Activated naive CD4-positive, alpha-beta T cell treated with anti-CD3 and anti-CD28 coated beads, Interleukin-2, amount 50 U/mL, for 24 hours (primary cell): ENCODE data around the gene SLU7.

ENCODE experiments used
- H3K27ac Mint-ChIP-seq: one replicate; pipeline ENCODE4 v1.8.0; 2021; ENCODE audit warnings: mild to moderate bottlenecking, mixed read lengths
- H3K27me3 Mint-ChIP-seq: one replicate; pipeline ENCODE4 v1.8.0; 2021; ENCODE audit warnings: mixed read lengths
- H3K36me3 Mint-ChIP-seq: one replicate; pipeline ENCODE4 v1.8.0; 2021; ENCODE audit warnings: mixed read lengths
- H3K4me1 Mint-ChIP-seq: one replicate; pipeline ENCODE4 v1.8.0; 2021; ENCODE audit warnings: mixed read lengths
- H3K4me3 Mint-ChIP-seq: one replicate; pipeline ENCODE4 v1.8.0; 2021; ENCODE audit warnings: mild to moderate bottlenecking, mixed read lengths
- H3K9me3 Mint-ChIP-seq: one replicate; pipeline ENCODE4 v1.8.0; 2021; ENCODE audit warnings: mixed read lengths

Gene SLU7

GRCh38 chr5:160369990-160370712, 48.7 kb downstream of the SLU7 start, which contains the start of gene C1QTNF2:
C1QTNF2 (minus strand) TSS chr5:160370626; CDS start chr5:160355011, 15,615 bp downstream.
- Mint-ChIP-seq H3K27me3 (peaks cover 50% of the 10 kb centered on the region), H3K4me1 (peaks cover 13% of the 10 kb centered on the region)

GRCh38 chr5:160367885-160368284, 51.0 kb downstream of the SLU7 start:
- H3K27ac Mint-ChIP-seq: no peak overlapping the region
- H3K4me1 Mint-ChIP-seq: peaks cover 13% of the 10 kb centered on the region
- H3K9me3 Mint-ChIP-seq: no peaks in the 10 kb centered on the region
- peaks cover 40% of the 10 kb centered on the region for H3K27me3 Mint-ChIP-seq
- H3K4me3 Mint-ChIP-seq: no peak overlapping the region
- H3K36me3 Mint-ChIP-seq: no peaks in the 10 kb centered on the region

More at GRCh38 chr5:160369990-160370712, 48.7 kb downstream of the SLU7 start, which contains the start of gene C1QTNF2:
- Mint-ChIP-seq H3K9me3 (no peaks in the 10 kb centered on the region), H3K36me3 (no peaks in the 10 kb centered on the region), H3K4me3 (peak within 1 kb of the TSS; percentile 51), H3K27ac (no peak within 1 kb of the TSS)

GRCh38 chr5:160367261-160367660, 51.6 kb downstream of the SLU7 start:
- peaks cover 13% of the 10 kb centered on the region for H3K4me1 Mint-ChIP-seq
- H3K27me3 Mint-ChIP-seq: peaks cover 36% of the 10 kb centered on the region
- H3K27ac Mint-ChIP-seq: no peak overlapping the region
- no peaks in the 10 kb centered on the region for H3K36me3 Mint-ChIP-seq
- no peaks in the 10 kb centered on the region for H3K9me3 Mint-ChIP-seq
- no peak overlapping the region for H3K4me3 Mint-ChIP-seq

GRCh38 chr5:160366230-160366629, 52.7 kb downstream of the SLU7 start:
- no peaks in the 10 kb centered on the region for H3K9me3 Mint-ChIP-seq
- no peak overlapping the region for H3K4me3 Mint-ChIP-seq
- H3K27ac Mint-ChIP-seq: no peak overlapping the region
- peaks cover 31% of the 10 kb centered on the region for H3K27me3 Mint-ChIP-seq
- no peaks in the 10 kb centered on the region for H3K36me3 Mint-ChIP-seq
- peaks cover 13% of the 10 kb centered on the region for H3K4me1 Mint-ChIP-seq

- H3K9me3 Mint-ChIP-seq: no peaks in the 10 kb centered on the region
- no peak overlapping the region for H3K27ac Mint-ChIP-seq
- no peak overlapping the region for H3K4me3 Mint-ChIP-seq
- H3K27me3 Mint-ChIP-seq: peaks cover 15% of the 10 kb centered on the region
- no peaks in the 10 kb centered on the region for H3K36me3 Mint-ChIP-seq
- no peaks in the 10 kb centered on the region for H3K4me1 Mint-ChIP-seq
Measured at GRCh38 chr5:160363660-160364395, 55.1 kb downstream of the SLU7 start.

- H3K27ac Mint-ChIP-seq: no peak overlapping the region
- H3K36me3 Mint-ChIP-seq: no peaks in the 10 kb centered on the region
- H3K4me3 Mint-ChIP-seq: no peak overlapping the region
- no peaks in the 10 kb centered on the region for H3K9me3 Mint-ChIP-seq
- no peaks in the 10 kb centered on the region for H3K4me1 Mint-ChIP-seq
- H3K27me3 Mint-ChIP-seq: peaks cover 10% of the 10 kb centered on the region
Measured at GRCh38 chr5:160363211-160363610, 55.7 kb downstream of the SLU7 start.

- no peak overlapping the region for H3K27ac Mint-ChIP-seq
- no peak overlapping the region for H3K4me3 Mint-ChIP-seq
Measured at GRCh38 chr5:160361624-160362228, 57.2 kb downstream of the SLU7 start.

GRCh38 chr5:160360310-160360709, 58.6 kb downstream of the SLU7 start:
- H3K27ac Mint-ChIP-seq: no peak overlapping the region
- H3K9me3 Mint-ChIP-seq: no peaks in the 10 kb centered on the region
- H3K27me3 Mint-ChIP-seq: peaks cover 1% of the 10 kb centered on the region
- H3K4me3 Mint-ChIP-seq: no peak overlapping the region
- H3K4me1 Mint-ChIP-seq: no peaks in the 10 kb centered on the region
- H3K36me3 Mint-ChIP-seq: no peaks in the 10 kb centered on the region

More at GRCh38 chr5:160361624-160362228, 57.2 kb downstream of the SLU7 start:
- Mint-ChIP-seq H3K9me3 (no peaks in the 10 kb centered on the region), H3K27me3 (peaks cover 1% of the 10 kb centered on the region), H3K4me1 (no peaks in the 10 kb centered on the region), H3K36me3 (no peaks in the 10 kb centered on the region)

GRCh38 chr5:160359816-160360215, 59.1 kb downstream of the SLU7 start:
- no peaks in the 10 kb centered on the region for H3K4me1 Mint-ChIP-seq
- H3K36me3 Mint-ChIP-seq: no peaks in the 10 kb centered on the region
- no peaks in the 10 kb centered on the region for H3K9me3 Mint-ChIP-seq
- no peak overlapping the region for H3K4me3 Mint-ChIP-seq
- no peak overlapping the region for H3K27ac Mint-ChIP-seq
- H3K27me3 Mint-ChIP-seq: peaks cover 1% of the 10 kb centered on the region

GRCh38 chr5:160359242-160359641, 59.6 kb downstream of the SLU7 start:
- no peaks in the 10 kb centered on the region for H3K9me3 Mint-ChIP-seq
- no peaks in the 10 kb centered on the region for H3K36me3 Mint-ChIP-seq
- no peak overlapping the region for H3K4me3 Mint-ChIP-seq
- no peak overlapping the region for H3K27ac Mint-ChIP-seq
- no peaks in the 10 kb centered on the region for H3K27me3 Mint-ChIP-seq
- no peaks in the 10 kb centered on the region for H3K4me1 Mint-ChIP-seq

GRCh38 chr5:160357861-160358411, 60.9 kb downstream of the SLU7 start:
- Mint-ChIP-seq H3K27me3 (no peaks in the 10 kb centered on the region), H3K27ac (no peak overlapping the region), H3K4me3 (no peak overlapping the region), H3K9me3 (no peaks in the 10 kb centered on the region), H3K36me3 (no peaks in the 10 kb centered on the region), H3K4me1 (no peaks in the 10 kb centered on the region)

GRCh38 chr5:160357394-160357793, 61.5 kb downstream of the SLU7 start:
- Mint-ChIP-seq H3K4me1 (no peaks in the 10 kb centered on the region), H3K27ac (no peak overlapping the region), H3K36me3 (no peaks in the 10 kb centered on the region), H3K4me3 (no peak overlapping the region), H3K9me3 (no peaks in the 10 kb centered on the region), H3K27me3 (no peaks in the 10 kb centered on the region)

GRCh38 chr5:160356550-160357347, 62.1 kb downstream of the SLU7 start:
- Mint-ChIP-seq H3K9me3 (no peaks in the 10 kb centered on the region), H3K27me3 (no peaks in the 10 kb centered on the region)

GRCh38 chr5:160354666-160355065, 64.2 kb downstream of the SLU7 start:
- Mint-ChIP-seq H3K4me3 (no peak overlapping the region), H3K27me3 (no peaks in the 10 kb centered on the region), H3K9me3 (no peaks in the 10 kb centered on the region), H3K27ac (no peak overlapping the region), H3K36me3 (no peaks in the 10 kb centered on the region), H3K4me1 (no peaks in the 10 kb centered on the region)

More at GRCh38 chr5:160356550-160357347, 62.1 kb downstream of the SLU7 start:
- H3K4me3 Mint-ChIP-seq: no peak overlapping the region
- H3K36me3 Mint-ChIP-seq: no peaks in the 10 kb centered on the region
- no peak overlapping the region for H3K27ac Mint-ChIP-seq
- no peaks in the 10 kb centered on the region for H3K4me1 Mint-ChIP-seq

GRCh38 chr5:160353379-160353778, 65.5 kb downstream of the SLU7 start:
- Mint-ChIP-seq H3K4me1 (no peaks in the 10 kb centered on the region), H3K27ac (no peak overlapping the region), H3K9me3 (no peaks in the 10 kb centered on the region), H3K27me3 (no peaks in the 10 kb centered on the region), H3K36me3 (no peaks in the 10 kb centered on the region), H3K4me3 (no peak overlapping the region)
